Measurements from ENCODE around the gene SYT12.
A peak's percentile ranks its signal among the peaks of the same experiment; 100 is the strongest.

Gene SYT12

DNA sequence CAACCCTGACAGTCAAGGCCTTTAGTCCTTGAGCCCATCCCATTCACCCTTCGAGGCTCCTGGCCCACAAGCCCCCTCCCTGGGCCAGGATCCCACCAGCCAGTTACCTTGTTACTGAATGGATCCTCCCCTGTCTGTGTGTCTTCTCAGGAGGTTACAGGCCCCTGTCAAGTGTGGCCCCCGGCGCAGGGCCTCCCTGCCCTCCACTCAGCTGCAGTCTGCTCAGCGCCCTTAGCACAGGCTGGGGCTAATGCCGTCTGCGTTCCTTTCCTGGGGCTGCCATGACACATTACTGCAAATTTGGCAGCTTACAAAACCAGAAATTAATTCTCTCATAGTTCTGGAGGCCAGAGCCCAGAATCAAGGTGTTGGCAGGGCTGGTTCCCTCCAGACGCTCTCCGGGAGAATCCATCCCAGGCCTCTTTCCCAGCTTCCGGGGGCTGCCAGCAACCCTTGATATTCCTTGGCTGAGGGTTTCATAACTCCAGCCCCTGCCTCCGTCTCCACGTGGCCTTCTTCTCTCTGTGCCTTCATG lies 9.4 kb upstream of the SYT12 start:
- TF ChIP-seq, protein P1, sequence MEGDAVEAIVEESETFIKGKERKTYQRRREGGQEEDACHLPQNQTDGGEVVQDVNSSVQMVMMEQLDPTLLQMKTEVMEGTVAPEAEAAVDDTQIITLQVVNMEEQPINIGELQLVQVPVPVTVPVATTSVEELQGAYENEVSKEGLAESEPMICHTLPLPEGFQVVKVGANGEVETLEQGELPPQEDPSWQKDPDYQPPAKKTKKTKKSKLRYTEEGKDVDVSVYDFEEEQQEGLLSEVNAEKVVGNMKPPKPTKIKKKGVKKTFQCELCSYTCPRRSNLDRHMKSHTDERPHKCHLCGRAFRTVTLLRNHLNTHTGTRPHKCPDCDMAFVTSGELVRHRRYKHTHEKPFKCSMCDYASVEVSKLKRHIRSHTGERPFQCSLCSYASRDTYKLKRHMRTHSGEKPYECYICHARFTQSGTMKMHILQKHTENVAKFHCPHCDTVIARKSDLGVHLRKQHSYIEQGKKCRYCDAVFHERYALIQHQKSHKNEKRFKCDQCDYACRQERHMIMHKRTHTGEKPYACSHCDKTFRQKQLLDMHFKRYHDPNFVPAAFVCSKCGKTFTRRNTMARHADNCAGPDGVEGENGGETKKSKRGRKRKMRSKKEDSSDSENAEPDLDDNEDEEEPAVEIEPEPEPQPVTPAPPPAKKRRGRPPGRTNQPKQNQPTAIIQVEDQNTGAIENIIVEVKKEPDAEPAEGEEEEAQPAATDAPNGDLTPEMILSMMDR (IDR thresholded peaks at IDR 0.05; ENCODE audit: low read depth, low read length, missing control alignments): no peak
- H3K4me3 ChIP-seq (replicated peaks; ENCODE audit: low read depth, low read length): no peak overlapping the region
- DNase-seq (ENCODE audit: extremely low read depth, low read depth): no peak

DNA sequence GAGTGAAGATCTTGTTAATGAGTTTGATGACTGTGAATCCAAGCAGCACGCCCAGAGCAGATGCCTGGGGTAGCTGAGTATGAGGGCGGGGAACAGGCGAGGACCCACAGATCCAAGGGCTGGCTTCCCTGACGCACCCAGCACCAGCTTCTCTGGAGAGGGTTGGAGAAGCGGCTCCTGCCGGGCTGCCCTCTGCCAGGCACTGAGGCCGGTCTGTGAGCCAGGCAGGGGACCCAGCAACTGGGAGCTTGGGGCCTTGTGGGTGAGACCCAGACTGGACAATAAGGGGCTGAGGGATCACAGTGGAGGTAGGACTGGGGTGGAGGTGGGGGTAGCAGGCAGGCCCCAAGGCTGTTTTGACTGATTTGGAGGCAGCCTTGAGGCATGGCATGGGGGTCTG lies 8.6 kb upstream of the SYT12 start:
- no peak overlapping the region for H3K4me3 ChIP-seq (replicated peaks; ENCODE audit: low read depth, low read length)
- TF ChIP-seq, protein P1 (IDR thresholded peaks at IDR 0.05; ENCODE audit: low read depth, low read length, missing control alignments): no peak
- DNase-seq (ENCODE audit: extremely low read depth, low read depth): no peak

DNA sequence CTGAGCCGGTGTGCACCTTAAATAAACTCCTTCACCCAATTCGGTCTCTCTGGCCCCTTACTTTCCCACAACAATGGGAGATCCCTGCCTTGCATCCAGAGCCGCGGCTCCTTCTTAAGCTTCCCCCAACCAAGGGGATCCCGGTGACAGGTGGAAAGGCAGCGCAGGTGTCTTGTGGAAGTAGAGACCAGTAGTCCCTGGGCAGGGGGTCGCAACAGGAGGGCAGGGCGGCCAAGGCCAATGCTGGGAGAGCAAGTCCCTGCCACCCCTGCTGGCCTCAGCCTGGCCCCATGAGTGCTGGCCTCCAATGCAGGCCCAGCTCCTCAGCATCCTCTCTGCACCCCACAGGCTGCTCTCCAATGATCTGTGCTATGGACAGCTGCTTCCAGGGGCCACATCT lies 7.9 kb upstream of the SYT12 start:
- no peak overlapping the region for H3K4me3 ChIP-seq (replicated peaks; ENCODE audit: low read depth, low read length)
- TF ChIP-seq, protein P1 (IDR thresholded peaks at IDR 0.05; ENCODE audit: low read depth, low read length, missing control alignments): no peak

DNA sequence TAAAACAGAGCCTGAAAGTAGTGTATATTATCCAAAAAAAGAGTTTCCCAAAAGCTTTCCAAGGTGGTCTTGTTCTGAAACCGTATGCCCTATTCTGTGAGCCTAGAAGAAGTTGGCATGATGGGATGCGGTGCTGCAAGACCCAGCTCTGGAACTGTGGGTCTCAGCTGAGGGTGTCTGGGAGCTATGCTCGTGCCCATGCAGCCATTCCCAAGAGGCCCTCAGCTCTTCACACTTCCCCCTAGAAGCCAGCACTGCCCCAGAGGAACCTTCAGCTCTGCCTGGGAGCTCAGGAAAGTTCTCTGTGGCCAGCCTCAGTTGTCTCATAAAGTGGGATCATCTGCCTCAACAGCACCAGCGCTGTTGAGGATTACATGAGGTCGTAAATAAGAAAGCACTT lies 6.4 kb upstream of the SYT12 start:
- TF ChIP-seq, protein P1 (IDR thresholded peaks at IDR 0.05; ENCODE audit: low read depth, low read length, missing control alignments): no peak
- no peak for DNase-seq (ENCODE audit: extremely low read depth, low read depth)
- H3K4me3 ChIP-seq (replicated peaks; ENCODE audit: low read depth, low read length): no peak overlapping the region

More for the DNA sequence above, 7.9 kb upstream of the SYT12 start:
- DNase-seq (ENCODE audit: extremely low read depth, low read depth): no peak

DNA sequence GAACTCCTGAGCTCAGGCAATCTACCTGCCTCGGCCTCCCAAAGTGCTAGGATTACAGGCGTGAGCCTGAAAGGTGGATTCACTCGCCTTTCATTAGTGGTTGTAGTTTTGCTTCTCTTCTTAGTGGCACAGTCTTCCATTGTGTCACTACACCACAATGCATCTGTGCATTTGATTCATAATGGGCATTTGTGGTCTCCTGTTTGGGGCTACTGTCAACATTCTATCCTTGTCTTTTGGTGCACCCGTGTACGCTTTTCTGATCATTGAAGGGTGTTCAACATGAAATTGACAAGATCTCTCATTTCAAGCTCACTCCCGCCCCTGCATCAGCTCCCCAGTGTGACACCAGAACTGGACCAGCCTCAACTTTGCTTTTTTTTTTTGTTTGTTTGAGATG lies 2.0 kb upstream of the SYT12 start:
- no peak overlapping the region for H3K4me3 ChIP-seq (replicated peaks; ENCODE audit: low read depth, low read length)
- DNase-seq (ENCODE audit: extremely low read depth, low read depth): no peak
- TF ChIP-seq, protein P1 (IDR thresholded peaks at IDR 0.05; ENCODE audit: low read depth, low read length, missing control alignments): no peak

DNA sequence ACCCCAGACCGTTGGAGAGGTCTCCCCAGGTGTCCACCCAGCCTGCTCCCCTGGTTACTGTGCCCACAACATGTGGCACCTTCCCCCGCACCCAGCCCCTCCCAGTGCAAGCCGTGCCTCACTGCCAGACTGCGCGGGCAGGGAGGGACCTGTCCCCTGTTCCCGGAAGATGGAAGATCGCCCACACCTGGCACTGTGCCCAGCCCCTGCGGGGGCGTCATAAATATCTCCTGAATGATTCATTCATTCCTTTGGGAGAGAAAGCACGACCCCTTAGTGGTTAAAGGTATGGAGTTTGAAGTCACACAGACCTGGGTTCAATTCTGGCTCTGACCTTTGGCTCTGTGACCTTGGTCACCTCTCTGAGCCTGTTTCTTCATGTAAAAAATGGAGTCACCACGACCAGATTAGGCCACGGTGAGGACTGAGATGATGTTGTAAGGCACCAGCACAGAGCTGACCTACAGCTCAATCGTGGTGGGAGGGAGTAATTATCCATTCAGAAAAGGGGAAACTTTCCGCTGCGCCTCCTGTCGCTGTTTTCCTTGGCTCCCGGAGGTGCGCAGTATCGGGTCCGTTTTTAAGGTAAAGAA lies 497 bp upstream of the SYT12 start:
- TF ChIP-seq, protein P1 (IDR thresholded peaks at IDR 0.05; ENCODE audit: low read depth, low read length, missing control alignments): no peak
- no peak for DNase-seq (ENCODE audit: extremely low read depth, low read depth)
- peak overlapping the region; percentile 17; the same call in 1 of the 2 replicates for H3K4me3 ChIP-seq (replicated peaks; ENCODE audit: low read depth, low read length)

DNA sequence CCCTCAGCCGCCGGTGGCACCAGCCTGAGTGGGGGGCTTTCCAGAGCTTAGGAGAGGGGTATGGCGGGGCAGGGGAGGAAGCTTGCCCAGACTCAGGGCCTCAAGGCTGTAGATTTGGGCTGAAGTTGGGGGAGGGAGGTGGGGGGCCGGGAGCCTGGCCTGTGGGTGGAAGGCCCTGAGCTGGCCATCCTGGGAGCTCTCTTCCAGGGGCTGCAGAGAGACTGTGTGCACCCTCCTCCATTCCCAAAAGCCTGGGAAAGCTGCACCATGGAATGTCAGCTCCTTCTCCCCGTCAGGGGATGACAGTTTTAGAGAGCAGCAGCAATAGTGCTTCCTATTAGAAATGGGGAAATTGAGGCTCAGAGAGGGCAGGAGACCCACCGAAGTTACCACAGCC lies 1.0 kb downstream of the SYT12 start:
- TF ChIP-seq, protein P1 (IDR thresholded peaks at IDR 0.05; ENCODE audit: low read depth, low read length, missing control alignments): no peak
- DNase-seq (ENCODE audit: extremely low read depth, low read depth): no peak
- H3K4me3 ChIP-seq (replicated peaks; ENCODE audit: low read depth, low read length): peak overlapping the region; percentile 32

All from HFF-Myc (cell line).